Measurements from ENCODE around the gene PILRB. TPM values are rescaled to one million over a fixed set of nuclear protein-coding genes. Genes with fewer than 3 reads are reported as not detected.

The PILRB gene
- polyA plus RNA-seq, 1 donor from 2014 or later, result 222 TPM

- no peak overlapping the region for H3K27ac ChIP-seq (ENCODE audit: low read length)
- no peaks in the 10 kb centered on the region for H3K36me3 ChIP-seq (ENCODE audit: insufficient read depth, low read length)
- H4K20me1 ChIP-seq (ENCODE audit: insufficient read depth), result no peaks in the 10 kb centered on the region
- no peaks in the 10 kb centered on the region for H3K9me3 ChIP-seq (ENCODE audit: low read length)
- no peak overlapping the region for H3K9ac ChIP-seq (ENCODE audit: low read length)
- no peak overlapping the region for H3K4me3 ChIP-seq (ENCODE audit: low read length)
- H3K4me2 ChIP-seq (ENCODE audit: low read length), result no peak overlapping the region
- no peak for TF ChIP-seq RAD21 (conservative IDR thresholded peaks at IDR 0.05)
- TF ChIP-seq REST (IDR thresholded peaks at IDR 0.05; ENCODE audit: borderline replicate concordance), result no peak
- H3F3A ChIP-seq (ENCODE audit: insufficient read depth, low read length, poor library complexity, severe bottlenecking), result no peaks in the 10 kb centered on the region
- H2AFZ ChIP-seq (ENCODE audit: low read depth, low read length), result no peak overlapping the region
- H3K79me2 ChIP-seq (replicated peaks; ENCODE audit: insufficient read depth, low read length), result no peaks in the 10 kb centered on the region
- H3K9me2 ChIP-seq (ENCODE audit: insufficient read depth, low read length), result no peaks in the 10 kb centered on the region
- H3K27me3 ChIP-seq (ENCODE audit: insufficient read depth, low read depth, low read length), result no peaks in the 10 kb centered on the region
These were observed 10.0 kb downstream of the PILRB start for GRCh38 chr7:100367676-100368613.

GRCh38 chr7:100369105-100369504, 11.2 kb downstream of the PILRB start:
- no peaks in the 10 kb centered on the region for H3K9me3 ChIP-seq (ENCODE audit: low read length)

More at GRCh38 chr7:100369105-100369504, 11.2 kb downstream of the PILRB start:
- Histone ChIP-seq H3K36me3 (ENCODE audit: insufficient read depth, low read length) (no peaks in the 10 kb centered on the region), H3K4me2 (ENCODE audit: low read length) (no peak overlapping the region), H3K9me2 (ENCODE audit: insufficient read depth, low read length) (no peaks in the 10 kb centered on the region), H3K9ac (ENCODE audit: low read length) (no peak overlapping the region), H3K27me3 (ENCODE audit: insufficient read depth, low read depth, low read length) (no peaks in the 10 kb centered on the region), H3K79me2 (replicated peaks; ENCODE audit: insufficient read depth, low read length) (no peaks in the 10 kb centered on the region), H2AFZ (ENCODE audit: low read depth, low read length) (no peak overlapping the region), H4K20me1 (ENCODE audit: insufficient read depth) (no peaks in the 10 kb centered on the region), H3K4me3 (ENCODE audit: low read length) (no peak overlapping the region), H3F3A (ENCODE audit: insufficient read depth, low read length, poor library complexity, severe bottlenecking) (no peaks in the 10 kb centered on the region), H3K27ac (ENCODE audit: low read length) (no peak overlapping the region)
- no peak for TF ChIP-seq CTCF (IDR thresholded peaks at IDR 0.05; ENCODE audit: poor library complexity, severe bottlenecking)
- TF ChIP-seq TAF1 (IDR thresholded peaks at IDR 0.05; ENCODE audit: low read depth), result no peak
- TF ChIP-seq REST (IDR thresholded peaks at IDR 0.05; ENCODE audit: borderline replicate concordance), result no peak
- TF ChIP-seq SMC3 (conservative IDR thresholded peaks at IDR 0.05; ENCODE audit: poor library complexity), result no peak
- TF ChIP-seq MXI1 (conservative IDR thresholded peaks at IDR 0.05; ENCODE audit: poor library complexity, severe bottlenecking), result no peak
- no peak for TF ChIP-seq EZH2 (IDR thresholded peaks at IDR 0.05; ENCODE audit: borderline replicate concordance, insufficient read depth, low read length, poor library complexity, severe bottlenecking)
- no peak for TF ChIP-seq RAD21 (conservative IDR thresholded peaks at IDR 0.05)
- TF ChIP-seq EP300 (conservative IDR thresholded peaks at IDR 0.05; ENCODE audit: poor library complexity, severe bottlenecking), result no peak
- TF ChIP-seq POLR2AphosphoS5 (IDR thresholded peaks at IDR 0.05), result no peak

Data from neural cell (in vitro differentiated cells).